ENCODE results near the gene KEAP1. TPM values are rescaled to one million over a fixed set of nuclear protein-coding genes. Genes with fewer than 3 reads are reported as not detected.
"Not testable (repeated sequence)": the region's sequence is repeated elsewhere in the genome, so short reads cannot be mapped to it uniquely, and the experiment has no call there.

KEAP1 gene
- total RNA-seq, 2 donors from 2014 or later = 53.3 to 59.5 TPM

GRCh38 chr19:10551698-10552301 is 48.6 kb upstream of the KEAP1 start:
- no peak overlapping the region for H3K4me3 Mint-ChIP-seq
- no peak overlapping the region for H3K4me3 ChIP-seq (ENCODE audit: low read length)
- H3K9me3 ChIP-seq (ENCODE audit: control insufficient read depth, low read length) = no peaks in the 10 kb centered on the region
- peaks cover 69% of the 10 kb centered on the region for H3K36me3 Mint-ChIP-seq (ENCODE audit: low read depth)
- H3K9me3 Mint-ChIP-seq = no peaks in the 10 kb centered on the region
- no peaks in the 10 kb centered on the region for H3K27me3 ChIP-seq (ENCODE audit: control insufficient read depth, insufficient read depth, low read length, poor library complexity, severe bottlenecking)
- peak; percentile 41 for TF ChIP-seq CTCF (conservative IDR thresholded peaks at IDR 0.05)
- H3K4me1 Mint-ChIP-seq = no peaks in the 10 kb centered on the region
- H3K4me1 ChIP-seq (ENCODE audit: control insufficient read depth, insufficient read depth, low read length) = no peaks in the 10 kb centered on the region
- H3K36me3 ChIP-seq (ENCODE audit: control insufficient read depth, insufficient read depth, low read length) = peaks cover 59% of the 10 kb centered on the region
- no peak overlapping the region for H3K9ac ChIP-seq (ENCODE audit: extremely low read depth, low read length, poor library complexity, severe bottlenecking)
- H3K27me3 Mint-ChIP-seq (ENCODE audit: insufficient read depth) = no peaks in the 10 kb centered on the region
- 91 to 93% methylated on average over 3 to 11 of the region's 12 CpGs for WGBS, 2 experiments (ENCODE audit: insufficient coverage in 1 of 2, insufficient read length in 1 of 2)
- H3K27ac ChIP-seq (ENCODE audit: low read depth, low read length) = no peak overlapping the region
- no peak overlapping the region for H3K27ac Mint-ChIP-seq
- DNase-seq = peak; percentile 62

DNA sequence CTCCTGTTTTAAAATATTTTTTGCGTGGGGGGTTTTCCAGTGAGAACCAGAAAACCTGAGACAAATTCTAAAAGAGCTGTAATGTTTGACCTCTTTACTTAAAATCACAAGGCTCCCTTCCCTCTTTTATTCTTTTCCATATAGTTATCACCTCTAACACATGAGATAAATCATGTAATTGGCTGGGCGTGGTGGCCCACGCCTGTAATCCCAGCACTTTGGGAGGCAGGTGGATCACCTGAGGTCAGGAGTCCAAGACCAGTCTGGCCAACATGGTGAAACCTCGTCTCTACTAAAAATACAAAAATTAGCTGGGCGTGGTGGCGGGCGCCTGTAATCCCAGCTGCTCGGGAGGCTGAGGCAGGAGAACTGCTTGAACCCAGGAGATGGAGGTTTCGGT is 47.9 kb upstream of the KEAP1 start:
- WGBS, 2 experiments (ENCODE audit: insufficient coverage in 1 of 2, insufficient read length in 1 of 2) = 94 to 100% methylated on average over 4 to 9 of the region's 9 CpGs

DNA sequence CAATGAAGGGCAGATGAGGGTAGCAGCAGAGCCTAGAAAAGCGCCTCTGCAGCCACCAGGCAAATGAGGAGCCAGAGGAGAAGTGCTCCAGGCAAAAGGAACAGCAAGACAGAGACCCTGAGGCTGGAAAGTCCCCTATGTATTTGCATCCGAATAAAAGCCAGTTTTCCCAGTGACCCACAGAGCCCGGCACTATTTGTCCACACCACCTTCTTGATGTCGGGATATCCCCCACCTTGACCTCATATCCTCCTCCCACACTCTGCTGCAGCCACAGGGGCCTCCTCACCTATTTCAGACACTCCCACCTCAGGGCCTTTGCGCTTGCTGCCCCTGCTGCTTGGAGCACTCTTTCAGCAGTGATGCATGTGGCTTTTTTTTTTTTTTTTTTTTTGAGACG is 47.2 kb upstream of the KEAP1 start:
- peaks cover 61% of the 10 kb centered on the region for H3K36me3 Mint-ChIP-seq (ENCODE audit: low read depth)
- no peaks in the 10 kb centered on the region for H3K27me3 Mint-ChIP-seq (ENCODE audit: insufficient read depth)
- Histone ChIP-seq H3K4me1 (ENCODE audit: control insufficient read depth, insufficient read depth, low read length) (no peaks in the 10 kb centered on the region), H3K9me3 (ENCODE audit: control insufficient read depth, low read length) (no peaks in the 10 kb centered on the region), H3K36me3 (ENCODE audit: control insufficient read depth, insufficient read depth, low read length) (peaks cover 47% of the 10 kb centered on the region), H3K9ac (ENCODE audit: extremely low read depth, low read length, poor library complexity, severe bottlenecking) (no peak overlapping the region), H3K4me3 (ENCODE audit: low read length) (no peak overlapping the region), H3K27me3 (ENCODE audit: control insufficient read depth, insufficient read depth, low read length, poor library complexity, severe bottlenecking) (no peaks in the 10 kb centered on the region), H3K27ac (ENCODE audit: low read depth, low read length) (no peak overlapping the region)
- no peak overlapping the region for H3K27ac Mint-ChIP-seq
- 95 to 100% methylated on average over 3 to 6 of the region's 6 CpGs for whole genome bisulfite sequencing, 2 experiments (ENCODE audit: insufficient coverage in 1 of 2, insufficient read length in 1 of 2)
- no peak for TF ChIP-seq CTCF (conservative IDR thresholded peaks at IDR 0.05)
- no peaks in the 10 kb centered on the region for H3K9me3 Mint-ChIP-seq
- no peak for DNase-seq
- no peaks in the 10 kb centered on the region for H3K4me1 Mint-ChIP-seq
- H3K4me3 Mint-ChIP-seq = no peak overlapping the region

More for the DNA sequence above, 47.9 kb upstream of the KEAP1 start:
- not testable (repeated sequence) for H3K9me3 Mint-ChIP-seq; H3K4me1 ChIP-seq (ENCODE audit: control insufficient read depth, insufficient read depth, low read length); H3K27me3 Mint-ChIP-seq (ENCODE audit: insufficient read depth); H3K4me3 Mint-ChIP-seq; H3K27me3 ChIP-seq (ENCODE audit: control insufficient read depth, insufficient read depth, low read length, poor library complexity, severe bottlenecking); H3K9ac ChIP-seq (ENCODE audit: extremely low read depth, low read length, poor library complexity, severe bottlenecking); H3K27ac Mint-ChIP-seq; H3K27ac ChIP-seq (ENCODE audit: low read depth, low read length); H3K4me1 Mint-ChIP-seq; DNase-seq; H3K4me3 ChIP-seq (ENCODE audit: low read length); H3K9me3 ChIP-seq (ENCODE audit: control insufficient read depth, low read length)
- peaks cover 67% of the 10 kb centered on the region for H3K36me3 Mint-ChIP-seq (ENCODE audit: low read depth)
- H3K36me3 ChIP-seq (ENCODE audit: control insufficient read depth, insufficient read depth, low read length) = peaks cover 54% of the 10 kb centered on the region

DNA sequence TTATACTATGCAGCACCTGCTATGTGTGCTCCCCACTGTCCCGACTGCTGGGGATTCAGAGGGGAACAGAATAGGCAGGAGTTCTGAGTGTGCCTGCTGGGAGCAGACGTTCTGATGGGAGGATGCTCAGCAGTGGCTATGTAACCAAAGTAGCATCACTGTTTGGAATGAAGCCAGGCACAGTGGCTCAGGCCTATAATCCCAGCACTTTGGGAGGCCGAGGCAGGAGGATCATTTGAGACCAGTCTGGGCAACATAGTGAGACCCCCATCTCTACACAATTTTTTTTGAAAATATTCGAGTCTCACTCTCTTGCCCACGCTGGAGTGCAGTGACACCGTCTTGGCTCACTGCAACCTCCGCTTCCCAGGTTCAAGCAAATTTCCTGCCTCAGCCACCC is 46.6 kb upstream of the KEAP1 start:
- DNase-seq = no peak
- H3K27me3 ChIP-seq (ENCODE audit: control insufficient read depth, insufficient read depth, low read length, poor library complexity, severe bottlenecking) = no peaks in the 10 kb centered on the region
- H3K36me3 Mint-ChIP-seq (ENCODE audit: low read depth) = peaks cover 61% of the 10 kb centered on the region

More for the DNA sequence above, 46.6 kb upstream of the KEAP1 start:
- no peak for TF ChIP-seq CTCF (conservative IDR thresholded peaks at IDR 0.05)
- Mint-ChIP-seq H3K4me1 (no peaks in the 10 kb centered on the region), H3K27ac (no peak overlapping the region), H3K9me3 (no peaks in the 10 kb centered on the region), H3K4me3 (no peak overlapping the region), H3K27me3 (ENCODE audit: insufficient read depth) (no peaks in the 10 kb centered on the region)
- 91 to 99% methylated on average over 7 of the region's 7 CpGs for WGBS, 2 experiments (ENCODE audit: insufficient coverage in 1 of 2, insufficient read length in 1 of 2)
- Histone ChIP-seq H3K9ac (ENCODE audit: extremely low read depth, low read length, poor library complexity, severe bottlenecking) (no peak overlapping the region), H3K4me1 (ENCODE audit: control insufficient read depth, insufficient read depth, low read length) (no peaks in the 10 kb centered on the region), H3K36me3 (ENCODE audit: control insufficient read depth, insufficient read depth, low read length) (peaks cover 42% of the 10 kb centered on the region), H3K4me3 (ENCODE audit: low read length) (no peak overlapping the region), H3K27ac (ENCODE audit: low read depth, low read length) (no peak overlapping the region), H3K9me3 (ENCODE audit: control insufficient read depth, low read length) (no peaks in the 10 kb centered on the region)

All from endodermal cell (in vitro differentiated cells).